Right kidney (tissue), 1 donor: ENCODE results near the gene XXYLT1.
"Not testable (repeated sequence)": the region's sequence is repeated elsewhere in the genome, so short reads cannot be mapped to it uniquely, and the experiment has no call there.

ENCODE experiments used
- DNase-seq: peaks from one replicate; pipeline ENCODE4 v3.0.0-alpha.2; 2016

The XXYLT1 gene

DNA sequence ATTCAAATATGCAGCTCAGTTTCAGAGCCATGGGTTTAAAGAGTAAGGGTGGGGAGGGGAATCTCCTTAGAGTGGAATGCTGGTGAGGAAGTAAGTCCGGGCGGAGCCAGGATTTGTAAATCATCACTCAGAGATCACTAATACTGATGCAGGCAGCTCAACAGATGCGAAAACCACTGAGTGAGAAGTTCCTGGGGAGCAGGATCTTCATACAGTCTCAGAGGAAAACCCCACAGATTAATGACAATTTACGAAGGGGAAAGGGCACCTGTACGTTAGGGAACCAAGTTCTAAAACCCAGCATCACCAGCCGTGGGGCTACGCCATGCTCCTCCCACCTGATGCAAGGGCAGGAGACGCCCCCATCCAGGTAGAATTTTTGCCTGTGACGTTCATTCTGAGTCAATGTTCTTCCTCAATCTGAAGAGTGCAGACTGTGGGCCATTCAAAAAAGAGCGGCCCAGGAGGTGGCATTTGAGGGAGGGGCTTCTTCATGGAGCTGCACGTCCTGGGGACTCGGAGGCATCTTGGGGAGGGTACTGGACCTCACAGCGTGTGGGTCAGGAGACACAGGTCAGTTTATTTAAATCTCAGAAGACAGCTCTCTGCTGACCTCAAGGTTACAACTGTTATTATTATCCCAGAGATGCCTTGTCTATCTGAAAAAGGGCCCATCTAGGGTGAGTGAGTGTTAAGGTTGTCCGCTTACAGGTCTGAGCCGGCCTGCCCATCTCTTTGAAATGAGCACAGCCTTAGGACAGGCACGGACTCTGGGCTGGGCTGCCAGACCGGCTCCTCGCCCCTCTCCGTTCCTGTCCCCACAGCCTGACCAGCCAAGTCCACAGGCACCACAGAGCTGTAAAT, 228.0 kb downstream of the XXYLT1 start:
- no peak for DNase-seq

DNA sequence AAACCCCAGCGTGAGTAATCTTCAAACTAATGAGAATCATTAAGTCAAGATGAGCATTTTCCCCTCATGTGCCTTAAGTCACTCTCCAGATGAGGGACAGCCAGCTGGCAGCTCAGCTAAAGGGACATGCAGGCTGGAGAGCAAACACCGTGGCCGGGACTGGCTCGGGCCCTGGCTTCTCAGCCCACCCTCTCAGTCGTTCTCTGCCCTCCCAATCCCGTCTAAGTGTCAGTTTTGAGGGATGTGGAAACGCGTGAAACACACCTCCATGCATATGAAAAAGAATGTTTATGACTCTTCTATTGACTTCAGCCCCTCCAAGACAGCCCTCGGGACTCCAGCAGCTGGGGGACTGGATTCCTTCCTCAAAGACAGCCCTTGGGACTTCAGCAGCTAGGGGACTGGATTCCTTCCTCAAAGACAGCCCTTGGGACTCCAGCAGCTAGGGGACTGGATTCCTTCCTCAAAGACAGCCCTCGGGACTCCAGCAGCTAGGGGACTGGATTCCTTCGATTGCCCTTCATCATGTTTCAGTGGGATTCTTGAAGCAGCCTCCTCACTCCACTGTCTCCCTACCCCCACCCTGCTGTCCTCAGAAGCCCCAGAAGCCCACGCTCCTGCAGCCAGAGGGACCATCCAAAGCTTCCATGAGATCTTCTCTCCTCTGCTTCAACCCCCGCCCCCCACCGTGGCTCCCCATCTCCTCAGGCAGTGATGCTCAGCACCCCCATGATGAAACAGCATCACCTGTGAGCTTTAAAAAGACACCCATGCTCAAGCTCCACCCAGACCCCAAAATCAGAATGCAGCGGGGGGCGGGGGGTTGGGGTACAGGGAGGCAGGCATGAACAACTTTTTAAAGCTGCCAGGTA, 228.9 kb downstream of the XXYLT1 start:
- DNase-seq = no peak

DNA sequence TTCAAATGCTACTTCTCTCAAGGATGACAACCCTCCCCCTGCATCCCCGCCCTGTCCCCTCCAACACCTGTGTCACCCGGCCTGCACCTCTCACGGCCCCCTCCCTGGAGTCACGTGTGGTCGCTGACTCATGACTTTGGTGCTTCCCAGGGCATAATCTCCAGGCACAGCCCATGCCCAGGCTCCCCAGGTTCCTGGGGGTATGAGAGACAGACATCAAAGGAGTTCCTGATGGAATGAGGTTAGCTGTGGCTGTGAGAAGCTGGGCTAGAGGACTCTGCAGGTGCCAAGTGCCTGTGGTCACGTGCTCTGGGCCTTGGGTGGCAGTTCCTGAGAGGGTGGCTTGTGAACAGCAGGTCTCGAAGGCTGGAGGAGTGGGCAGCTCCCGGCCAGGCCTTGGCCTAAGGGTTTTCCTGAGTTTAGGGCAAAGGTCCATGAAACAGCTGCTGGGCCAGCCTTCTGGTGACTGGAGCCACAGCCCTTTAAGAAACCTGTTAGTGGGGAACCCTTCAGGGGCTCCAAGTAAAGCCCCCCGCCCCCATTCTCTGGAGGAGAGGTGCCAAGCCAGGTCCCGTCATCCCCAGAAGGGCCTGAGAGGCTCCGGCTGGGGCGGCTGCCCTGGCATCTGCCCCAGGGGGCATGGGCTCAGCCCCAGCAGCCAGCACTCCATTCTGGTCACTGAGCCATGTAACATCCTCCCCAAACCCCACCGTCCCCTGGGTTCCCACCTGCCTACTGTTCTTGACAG, 230.0 kb downstream of the XXYLT1 start:
- DNase-seq = no peak

DNA sequence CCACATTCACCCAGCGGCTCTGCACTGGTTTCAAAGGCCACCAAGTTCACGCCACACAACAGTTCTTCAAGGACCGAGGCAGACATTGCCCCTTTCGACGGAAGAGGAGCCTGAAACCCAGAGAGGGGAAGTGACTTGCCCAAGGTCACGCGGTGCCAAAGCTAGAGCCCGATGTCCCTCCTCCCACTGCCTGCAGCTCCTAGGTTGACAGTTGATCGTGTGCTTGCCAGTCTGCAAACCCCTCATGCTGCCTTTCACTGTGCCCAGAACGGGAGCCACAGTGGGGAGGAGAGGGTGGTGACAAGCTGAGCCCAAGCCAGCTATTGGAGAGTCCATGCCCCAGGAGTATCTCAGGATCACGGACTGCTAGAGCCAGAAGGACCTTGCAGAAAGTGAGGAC, 230.9 kb downstream of the XXYLT1 start:
- DNase-seq = no peak

GRCh38 chr3:195039180-195039843, 231.6 kb downstream of the XXYLT1 start:
- DNase-seq = no peak

GRCh38 chr3:195038161-195038560, 232.8 kb downstream of the XXYLT1 start:
- DNase-seq = no peak

- DNase-seq = not testable (repeated sequence)
Measured at GRCh38 chr3:195037586-195037985, 233.4 kb downstream of the XXYLT1 start.

GRCh38 chr3:195036974-195037373, 234.0 kb downstream of the XXYLT1 start:
- DNase-seq = no peak

DNA sequence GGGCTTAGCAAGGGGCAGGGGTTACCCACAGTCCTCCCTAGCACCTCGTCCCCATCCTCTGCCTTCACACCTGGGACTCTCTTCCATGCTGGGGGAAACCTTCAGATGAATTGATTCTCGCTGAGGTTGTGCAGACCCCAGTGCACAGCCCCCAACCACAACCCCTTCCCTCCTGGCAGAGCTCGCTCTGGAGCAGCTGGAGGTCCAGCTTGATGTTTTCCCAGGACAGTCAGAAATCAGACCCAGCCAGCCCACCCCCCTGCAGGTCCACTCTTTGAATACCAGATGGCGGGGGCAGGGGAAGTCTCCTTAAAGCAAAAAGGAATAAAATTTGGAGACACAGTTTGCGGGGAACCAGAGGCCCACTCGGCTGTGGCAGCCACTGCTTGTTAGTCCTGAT, 234.4 kb downstream of the XXYLT1 start:
- no peak for DNase-seq

- no peak for DNase-seq
Measured at GRCh38 chr3:195036203-195036505, 234.8 kb downstream of the XXYLT1 start.

GRCh38 chr3:195035345-195036202, 235.4 kb downstream of the XXYLT1 start:
- no peak for DNase-seq

DNA sequence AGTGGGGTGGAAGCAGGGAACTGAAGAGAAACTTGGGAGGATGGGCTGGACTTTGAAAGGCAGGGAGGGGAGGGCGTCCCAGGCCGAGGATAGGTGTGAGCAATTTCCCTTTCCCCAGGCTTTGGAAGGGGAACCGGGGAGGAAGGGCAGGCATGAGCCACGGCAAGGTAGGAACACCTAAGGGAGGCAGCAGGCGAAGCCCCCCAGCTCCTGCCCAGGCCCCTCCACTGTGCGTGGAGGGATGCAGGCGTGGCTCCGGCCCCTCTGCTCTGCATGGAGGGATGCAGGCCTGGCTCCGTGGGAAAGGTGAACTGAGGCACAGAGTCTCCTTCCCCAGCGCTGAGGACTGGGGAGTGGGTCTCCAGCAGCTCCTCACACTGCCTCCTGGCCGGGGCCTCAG, 236.4 kb downstream of the XXYLT1 start:
- no peak for DNase-seq

DNA sequence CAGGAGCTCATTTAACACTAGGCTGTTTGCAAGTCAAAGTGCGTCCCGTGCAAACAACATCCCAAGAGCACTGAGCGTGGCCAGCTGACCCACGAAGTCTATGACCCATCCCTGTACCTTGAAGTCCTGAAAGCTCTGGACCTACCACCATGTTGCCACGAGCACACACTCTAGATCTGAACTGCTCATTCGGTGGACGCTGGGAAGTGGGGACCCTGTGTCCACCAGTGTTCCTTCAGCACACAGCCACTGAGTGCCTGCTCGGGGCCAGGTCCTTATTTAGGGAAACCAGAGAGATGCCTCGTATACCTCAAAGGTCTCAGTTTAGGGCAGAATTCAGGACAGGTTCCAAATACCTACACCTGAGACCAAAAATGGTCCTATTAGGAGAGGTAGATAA, 236.9 kb downstream of the XXYLT1 start:
- no peak for DNase-seq

DNA sequence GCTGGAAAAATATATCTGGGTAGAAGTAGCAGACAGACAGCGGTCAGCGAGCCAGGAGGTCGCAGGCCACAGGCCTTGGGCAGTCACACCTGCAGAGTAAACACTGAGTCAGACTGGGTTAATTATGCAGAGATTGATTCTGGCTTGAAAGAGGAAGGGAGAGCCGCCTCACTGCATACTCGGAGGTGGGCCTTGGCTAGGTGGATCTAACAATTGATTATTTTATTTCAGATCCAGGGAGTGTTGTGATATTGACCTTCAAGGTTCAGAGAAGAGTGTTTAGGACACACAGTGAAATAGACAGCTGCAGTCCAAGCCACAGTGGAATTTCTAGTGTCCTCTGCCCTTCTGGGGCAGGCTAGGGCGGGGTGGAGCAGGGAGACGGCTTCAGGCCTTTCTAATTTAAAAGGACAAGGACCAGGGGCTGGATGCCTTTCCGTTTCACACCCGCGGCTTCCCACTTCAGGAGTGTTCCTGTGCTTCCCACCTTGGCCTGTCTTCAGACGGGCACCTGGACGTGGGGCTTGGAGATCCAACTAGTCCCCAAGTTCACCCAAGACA, 237.3 kb downstream of the XXYLT1 start:
- no peak for DNase-seq

DNA sequence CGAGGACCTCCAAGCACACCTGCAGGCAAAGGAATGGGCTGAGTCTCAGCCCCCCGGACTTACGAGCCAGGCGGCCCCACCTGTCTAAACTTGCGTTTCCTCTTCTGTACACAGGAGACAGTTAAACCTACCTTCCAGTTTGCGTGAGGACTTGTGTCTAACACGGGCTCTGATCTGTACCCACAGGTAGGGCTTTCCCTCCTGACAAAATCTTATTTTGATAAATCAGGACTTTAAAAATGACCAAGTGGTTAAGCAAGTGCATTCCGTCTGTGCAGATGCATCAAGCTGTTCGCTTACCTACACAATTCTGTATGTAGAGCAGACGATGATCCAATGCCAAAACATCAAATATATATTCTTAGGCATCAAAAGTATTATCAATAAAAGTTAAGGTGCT, 238.0 kb downstream of the XXYLT1 start:
- DNase-seq = no peak

- no peak for DNase-seq
Measured at GRCh38 chr3:195032106-195032759, 238.7 kb downstream of the XXYLT1 start.

DNA sequence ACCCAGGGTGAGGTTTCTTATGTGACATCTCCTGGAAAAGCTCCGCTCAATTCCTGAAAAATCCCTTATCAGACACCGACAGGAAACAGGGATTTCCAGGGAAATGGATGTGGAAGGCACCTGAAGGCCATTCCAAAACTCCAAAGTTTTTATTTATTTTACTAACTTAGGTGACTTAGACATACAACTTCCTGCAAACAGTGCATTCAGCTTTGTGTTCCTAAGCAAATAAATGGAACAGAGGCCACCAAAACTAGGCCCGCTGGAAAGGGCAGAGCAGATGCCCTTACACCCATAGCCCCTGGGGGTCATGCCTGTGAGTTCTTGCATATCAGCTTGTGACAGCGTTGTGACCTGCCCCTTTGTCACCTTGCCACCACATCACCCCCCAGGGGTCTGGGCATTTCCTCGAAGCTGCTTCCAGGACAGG, 239.4 kb downstream of the XXYLT1 start:
- DNase-seq = no peak

- no peak for DNase-seq
Measured at GRCh38 chr3:195030791-195031321, 240.1 kb downstream of the XXYLT1 start.

DNA sequence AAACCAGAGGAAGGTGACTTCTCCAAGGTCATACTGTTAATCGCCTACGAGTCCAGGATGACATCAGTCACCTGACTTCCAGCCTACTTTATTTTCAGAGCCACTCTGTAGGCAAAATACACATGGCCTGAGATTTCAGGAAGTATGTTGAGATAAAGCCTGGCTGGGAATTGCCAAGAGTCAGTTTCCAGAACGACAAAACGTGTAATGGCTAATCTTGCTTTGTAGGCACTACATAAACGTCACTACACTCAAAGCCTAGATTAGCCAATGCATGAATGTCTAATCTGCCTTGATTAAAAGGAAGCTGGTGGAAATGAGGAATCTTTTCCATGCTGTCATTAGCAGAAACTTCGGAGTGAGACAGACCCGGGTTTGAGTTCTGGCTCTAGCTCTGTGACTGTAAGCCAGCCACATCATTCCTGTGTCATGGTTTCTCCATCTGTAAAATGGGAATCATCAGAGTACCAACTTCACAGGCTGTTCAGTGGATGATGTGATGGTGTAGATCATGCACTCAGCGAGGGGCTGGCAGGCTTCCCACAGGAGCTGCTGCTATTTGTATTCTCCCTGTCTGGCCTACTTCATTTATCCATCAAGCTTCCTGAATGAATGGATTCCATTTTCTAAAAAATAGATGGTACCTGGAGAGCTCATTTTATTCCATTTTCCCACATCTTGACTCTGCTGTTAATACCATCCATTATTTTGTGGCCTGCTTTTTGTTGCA, 241.9 kb downstream of the XXYLT1 start:
- no peak for DNase-seq

GRCh38 chr3:195025884-195026200, 245.1 kb downstream of the XXYLT1 start:
- no peak for DNase-seq
